Measurements from ENCODE around the gene RPL29.

DNA sequence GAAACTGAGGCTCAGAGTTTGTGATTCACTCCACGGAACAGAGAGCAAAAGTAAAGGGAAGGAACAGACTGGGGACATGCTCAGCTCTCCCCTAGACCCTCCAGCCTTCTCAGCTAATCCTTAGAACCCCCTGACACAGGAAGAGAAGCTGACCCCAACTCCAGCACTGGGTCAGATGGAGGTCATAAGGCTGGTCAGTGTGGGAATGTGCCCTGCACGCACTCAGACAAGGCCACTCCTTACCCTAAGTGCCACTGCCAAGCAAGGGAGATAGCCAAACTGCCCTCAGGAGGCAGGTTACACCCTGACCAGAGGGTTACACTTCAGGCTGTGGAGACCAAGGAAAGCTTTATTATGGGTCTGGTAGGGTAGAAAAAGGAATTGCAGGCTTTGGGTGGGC is 1.2 kb downstream of the RPL29 start:
- TF ChIP-seq POLR2A (IDR thresholded peaks at IDR 0.05), result no peak
- TF ChIP-seq POLR2AphosphoS5 (IDR thresholded peaks at IDR 0.05), result no peak
- TF ChIP-seq, protein P1, sequence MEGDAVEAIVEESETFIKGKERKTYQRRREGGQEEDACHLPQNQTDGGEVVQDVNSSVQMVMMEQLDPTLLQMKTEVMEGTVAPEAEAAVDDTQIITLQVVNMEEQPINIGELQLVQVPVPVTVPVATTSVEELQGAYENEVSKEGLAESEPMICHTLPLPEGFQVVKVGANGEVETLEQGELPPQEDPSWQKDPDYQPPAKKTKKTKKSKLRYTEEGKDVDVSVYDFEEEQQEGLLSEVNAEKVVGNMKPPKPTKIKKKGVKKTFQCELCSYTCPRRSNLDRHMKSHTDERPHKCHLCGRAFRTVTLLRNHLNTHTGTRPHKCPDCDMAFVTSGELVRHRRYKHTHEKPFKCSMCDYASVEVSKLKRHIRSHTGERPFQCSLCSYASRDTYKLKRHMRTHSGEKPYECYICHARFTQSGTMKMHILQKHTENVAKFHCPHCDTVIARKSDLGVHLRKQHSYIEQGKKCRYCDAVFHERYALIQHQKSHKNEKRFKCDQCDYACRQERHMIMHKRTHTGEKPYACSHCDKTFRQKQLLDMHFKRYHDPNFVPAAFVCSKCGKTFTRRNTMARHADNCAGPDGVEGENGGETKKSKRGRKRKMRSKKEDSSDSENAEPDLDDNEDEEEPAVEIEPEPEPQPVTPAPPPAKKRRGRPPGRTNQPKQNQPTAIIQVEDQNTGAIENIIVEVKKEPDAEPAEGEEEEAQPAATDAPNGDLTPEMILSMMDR (IDR thresholded peaks at IDR 0.05), result no peak

All from sigmoid colon (tissue), 4 donors.